ENCODE results near the gene PABPN1L.

DNA sequence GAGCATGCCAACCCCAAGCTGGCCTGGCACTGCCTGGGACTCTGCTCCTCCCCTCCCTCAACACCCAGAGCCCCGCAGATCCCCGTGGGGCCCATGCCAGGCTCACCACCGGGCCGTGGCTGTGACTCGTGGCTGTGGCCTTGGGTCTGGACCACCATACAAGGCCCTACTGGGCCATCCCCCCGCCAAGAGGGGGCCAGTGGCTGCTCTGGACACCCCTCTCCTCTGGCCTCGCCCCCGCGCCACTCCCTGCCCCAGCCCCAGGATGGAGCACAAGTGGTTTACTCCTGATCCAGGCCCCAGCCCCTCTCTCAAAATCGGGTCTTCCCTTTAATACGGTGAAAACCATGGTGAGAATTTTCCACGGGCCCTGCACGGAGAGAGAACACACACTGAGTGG, 3.0 kb downstream of the PABPN1L start:
- TF ChIP-seq CTCF (IDR thresholded peaks at IDR 0.05; ENCODE audit: low read length) (no peak), EZH2phosphoT487 (IDR thresholded peaks at IDR 0.05; ENCODE audit: low read length) (no peak), EZH2 (optimal IDR thresholded peaks at IDR 0.05; ENCODE audit: low read depth, low read length) (no peak)

Measured in MM.1S (cell line).